ENCODE measurements around the gene KANK4. TPM values are rescaled to one million over a fixed set of nuclear protein-coding genes. Genes with fewer than 3 reads are reported as not detected.

The KANK4 gene
- total and polyA plus RNA-seq, 2 of the 4 experiments (the other 2 are of a cell fraction), result not detected

- Histone ChIP-seq H3K4ac (ENCODE audit: low read depth, low read length) (no peak overlapping the region), H3K36me3 (ENCODE audit: control insufficient read depth, insufficient read depth, low read length) (no peaks in the 10 kb centered on the region), H3K4me2 (ENCODE audit: low read depth, low read length) (no peak overlapping the region), H3K27ac (ENCODE audit: insufficient read depth, low read length) (no peak overlapping the region), H2BK15ac (ENCODE audit: low read depth, low read length) (no peak overlapping the region), H4K5ac (ENCODE audit: low read depth, low read length) (no peak overlapping the region), H3K27me3 (ENCODE audit: control insufficient read depth, insufficient read depth, low read length) (no peaks in the 10 kb centered on the region), H2BK20ac (ENCODE audit: low read depth, low read length) (no peak overlapping the region), H4K8ac (ENCODE audit: low read depth in 2 of 2, low read length in 2 of 2) (no peak overlapping the region), H2BK5ac (ENCODE audit: low read depth, low read length, poor library complexity, severe bottlenecking) (no peak overlapping the region), H2BK120ac (ENCODE audit: low read depth, low read length) (no peak overlapping the region), H3K23ac (ENCODE audit: low read depth, low read length) (no peak overlapping the region), H3K4me1 (ENCODE audit: control insufficient read depth, insufficient read depth, low read length) (no peaks in the 10 kb centered on the region), H3K9ac (ENCODE audit: low read depth, low read length) (no peak overlapping the region), H3K18ac (ENCODE audit: low read depth, low read length) (no peak overlapping the region), H2AFZ (replicated peaks; ENCODE audit: low read length, poor library complexity) (no peak overlapping the region), H3K9me3 (ENCODE audit: control insufficient read depth, insufficient read depth, low read length) (peaks cover 13% of the 10 kb centered on the region; the same call in 1 of the 2 replicates), H2AK5ac (ENCODE audit: low read depth, low read length) (no peak overlapping the region), H3K14ac (replicated peaks; ENCODE audit: low read depth, low read length) (no peak overlapping the region), H4K20me1 (ENCODE audit: insufficient read depth, low read length) (no peaks in the 10 kb centered on the region), H3K4me3 (ENCODE audit: insufficient read depth, low read depth, low read length) (no peak overlapping the region), H2AK9ac (replicated peaks; ENCODE audit: low read depth, low read length, poor library complexity) (no peak overlapping the region), H3K79me1 (ENCODE audit: low read depth in 1 of 2, low read length in 2 of 2) (no peaks in the 10 kb centered on the region), H3K9me1 (ENCODE audit: insufficient read depth, low read length) (no peaks in the 10 kb centered on the region), H3K56ac (ENCODE audit: extremely low read depth, insufficient read depth, low read length) (no peak overlapping the region), H4K91ac (ENCODE audit: insufficient read depth, low read depth, low read length) (no peak overlapping the region)
- ATAC-seq (ENCODE audit: low read depth) (no peak), DNase-seq (no peak)
- BruUV-seq (replicated peaks), result no TSS peak
- no peak for TF ChIP-seq NFE2L2 (IDR thresholded peaks at IDR 0.05; ENCODE audit: low read depth, low read length)
- TF ChIP-seq BHLHE40 (IDR thresholded peaks at IDR 0.05; ENCODE audit: low read depth, low read length), result no peak
- TF ChIP-seq CEBPB (IDR thresholded peaks at IDR 0.05; ENCODE audit: low read depth, low read length), result no peak
- TF ChIP-seq CTCF (conservative IDR thresholded peaks at IDR 0.05; ENCODE audit: low read depth, low read length), result no peak
- no peak for TF ChIP-seq MAFK (IDR thresholded peaks at IDR 0.05; ENCODE audit: low read depth, low read length)
- no peak for TF ChIP-seq RAD21 (IDR thresholded peaks at IDR 0.05; ENCODE audit: low read length)
- no peak for TF ChIP-seq CHD1 (IDR thresholded peaks at IDR 0.05; ENCODE audit: low read depth, low read length)
- TF ChIP-seq USF2 (IDR thresholded peaks at IDR 0.05; ENCODE audit: low read depth, low read length), result no peak
- TF ChIP-seq FOS (IDR thresholded peaks at IDR 0.05; ENCODE audit: low read depth, low read length), result no peak
- TF ChIP-seq SMC3 (IDR thresholded peaks at IDR 0.05; ENCODE audit: low read depth, low read length), result no peak
- TF ChIP-seq POLR2A (IDR thresholded peaks at IDR 0.05; ENCODE audit: low read depth, low read length), result no peak
- TF ChIP-seq MXI1 (IDR thresholded peaks at IDR 0.05; ENCODE audit: borderline replicate concordance, low read depth, low read length), result no peak
- no peak for TF ChIP-seq RFX5 (IDR thresholded peaks at IDR 0.05; ENCODE audit: low read depth, low read length)
- TF ChIP-seq RCOR1 (IDR thresholded peaks at IDR 0.05; ENCODE audit: insufficient replicate concordance, low read length), result no peak
- TF ChIP-seq MAZ (IDR thresholded peaks at IDR 0.05; ENCODE audit: borderline replicate concordance, low read depth, low read length), result no peak
- no peak for TF ChIP-seq ELK1 (IDR thresholded peaks at IDR 0.05; ENCODE audit: borderline replicate concordance, low read depth, low read length)
- intact Hi-C loops (cut with micrococcal nuclease), result loop anchor here (2.0 kb wide), 1 partner anchor 62 kb away; no protein-coding TSS in a partner anchor
- dilution Hi-C loops (cut with HindIII; ENCODE audit: low sequenced_read_pairs, unreplicated experiment), result no loop called here
- ChIA-PET POLR2A (ENCODE audit: unreplicated experiment) (no interaction called here), CTCF (no interaction called here)
- WGBS, 2 experiments (ENCODE audit: extremely low coverage in 2 of 2, insufficient read length in 1 of 2), result no CpG with 5 or more reads among the region's 1 CpG
- in situ Hi-C loops (cut with MboI; ENCODE audit: low sequenced_read_pairs), result no loop called here
These were observed 108.3 kb downstream of the KANK4 start for GRCh38 chr1:62210960-62211359.

Data from IMR-90 (cell line).